GM04504 (cell line): ENCODE measurements around the gene BAZ1B.
"Not testable (repeated sequence)": the region's sequence is repeated elsewhere in the genome, so short reads cannot be mapped to it uniquely, and the experiment has no call there.

Source experiments
- DNase-seq: peaks from one replicate; pipeline ENCODE4 v3.0.0-alpha.2; 2012; ENCODE audit warnings: low read depth

BAZ1B gene

DNA sequence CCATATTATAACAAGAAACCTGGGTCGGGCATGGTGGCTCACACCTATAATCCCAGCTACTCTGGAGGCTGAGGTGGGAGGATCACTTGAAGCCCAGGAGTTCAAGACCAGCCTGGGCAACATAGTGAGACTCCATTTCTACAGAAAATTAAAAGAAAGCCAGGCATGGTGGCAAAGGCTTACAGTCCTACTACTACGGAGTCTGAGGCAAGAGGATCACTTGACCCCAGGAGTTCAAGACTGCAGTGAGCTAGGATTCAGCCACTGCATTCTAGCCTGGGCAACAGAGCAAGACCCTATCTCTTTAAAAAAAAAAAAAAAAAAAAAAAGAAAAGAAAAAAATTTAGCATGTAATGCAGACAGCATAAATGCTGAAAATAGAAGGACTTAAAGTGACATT lies 16.4 kb upstream of the BAZ1B start:
- DNase-seq, result not testable (repeated sequence)

DNA sequence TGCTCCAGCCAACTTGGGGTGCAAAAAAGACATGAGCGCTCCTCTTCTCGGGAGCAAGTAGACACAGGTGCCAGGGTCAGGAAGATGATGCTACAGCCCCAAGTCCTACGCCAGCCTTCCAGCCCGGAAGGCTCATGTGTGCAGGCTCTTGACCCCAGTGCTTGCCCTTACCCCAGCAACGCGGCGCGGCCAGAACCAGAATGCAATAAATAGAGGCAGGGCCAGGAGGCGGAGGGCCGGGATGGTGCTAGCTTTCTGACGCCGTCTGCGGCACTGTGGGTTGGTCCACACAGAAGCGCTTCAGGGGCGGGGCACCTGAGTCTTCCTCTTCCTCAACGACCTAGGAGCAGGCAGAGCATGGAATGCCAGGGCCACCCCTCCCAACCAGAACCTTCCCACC lies 15.0 kb upstream of the BAZ1B start:
- no peak for DNase-seq

DNA sequence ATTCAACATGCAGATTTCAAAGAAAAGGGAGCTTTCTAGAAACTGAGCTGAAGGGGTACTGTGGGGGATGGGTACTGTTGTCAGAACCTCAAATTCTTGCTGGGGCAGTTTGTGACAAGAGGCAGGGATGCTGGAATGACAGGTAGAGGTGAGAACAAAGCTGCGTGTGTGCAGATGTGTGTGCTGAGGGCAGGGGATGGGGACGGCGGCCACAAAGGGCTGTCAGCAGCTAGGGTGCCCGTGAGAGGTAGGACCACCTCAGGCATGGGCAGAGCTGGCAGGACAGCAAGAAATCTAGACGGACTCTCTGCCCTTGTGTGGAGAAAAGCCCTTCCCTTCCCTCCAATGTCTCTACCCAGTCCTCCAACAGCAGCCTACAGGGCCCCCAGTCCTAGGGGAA lies 14.4 kb upstream of the BAZ1B start:
- no peak for DNase-seq

DNA sequence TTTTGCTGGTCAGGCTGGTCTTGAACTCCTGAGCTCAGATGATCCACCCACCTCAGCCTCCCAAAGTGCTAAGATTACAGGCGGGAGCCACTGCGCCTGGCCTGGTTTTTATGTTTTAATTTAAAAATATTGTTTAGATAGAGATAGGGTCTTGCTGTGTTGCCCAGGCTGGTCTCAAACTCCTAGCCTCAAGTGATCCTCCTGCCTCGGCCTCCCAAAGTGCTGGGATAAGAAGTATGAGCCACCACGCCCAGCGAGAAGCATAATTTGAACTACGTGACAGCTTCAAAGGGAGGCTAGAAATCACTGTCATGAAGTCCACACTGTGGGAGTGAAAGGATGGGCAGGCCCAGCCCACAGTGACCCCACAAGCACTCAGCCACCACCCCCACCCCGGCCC lies 13.8 kb upstream of the BAZ1B start:
- DNase-seq, result not testable (repeated sequence)

DNA sequence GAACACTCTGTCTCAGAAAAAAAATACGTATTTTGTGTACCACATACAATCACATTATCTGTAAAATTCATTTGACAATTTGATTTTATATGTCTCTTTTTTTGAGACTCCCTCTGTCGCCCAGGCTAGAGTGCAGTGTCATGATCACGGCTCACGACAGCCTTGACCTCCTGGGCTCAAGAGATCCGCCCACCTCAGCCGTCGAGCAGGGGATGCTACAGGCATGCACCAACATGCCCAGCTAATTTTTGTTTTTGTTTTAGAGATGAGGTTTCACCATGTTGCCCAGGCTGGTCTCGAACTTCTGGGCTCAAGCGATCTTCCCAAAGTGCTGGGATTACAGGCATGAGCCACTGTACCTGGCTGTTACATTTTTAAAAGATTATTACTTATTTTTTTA lies 11.6 kb upstream of the BAZ1B start:
- DNase-seq, result no peak

DNA sequence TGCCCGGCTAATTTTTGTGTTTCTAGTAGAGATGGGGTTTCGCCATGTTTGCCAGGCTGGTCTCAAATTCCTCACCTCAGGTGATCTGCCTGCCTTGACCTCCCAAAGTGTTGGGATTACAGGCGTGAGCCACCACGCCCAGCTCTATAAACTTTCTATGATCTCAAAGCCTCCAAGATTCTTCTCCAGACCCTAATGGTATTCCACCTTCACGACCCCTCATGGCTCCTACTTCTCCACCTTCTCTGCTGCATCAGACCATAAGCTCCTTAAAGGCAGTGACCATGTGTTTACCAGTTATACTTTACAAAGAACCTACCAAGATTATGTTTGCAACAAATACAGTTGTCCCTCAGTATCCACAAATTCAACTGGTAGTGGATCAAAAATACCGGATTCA lies 10.1 kb upstream of the BAZ1B start:
- no peak for DNase-seq

DNA sequence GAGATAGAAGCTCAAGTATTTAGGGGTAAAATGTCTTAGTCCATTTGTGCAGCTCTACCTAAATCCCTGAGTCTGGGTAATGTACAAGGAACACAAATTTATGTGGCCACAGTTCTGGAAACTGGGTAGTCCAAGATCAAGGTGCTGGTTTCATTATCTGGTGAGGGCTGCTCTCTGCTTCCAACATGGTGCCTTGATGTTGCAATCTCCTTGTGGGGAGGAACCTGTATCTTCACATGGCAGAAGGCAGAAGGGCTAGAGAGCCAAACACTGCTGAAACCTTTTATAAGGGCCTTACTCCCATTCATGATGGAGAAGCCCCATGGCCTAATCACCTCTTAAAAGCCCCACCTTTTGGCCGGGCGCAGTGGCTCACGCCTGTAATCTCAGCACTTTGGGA lies 8.7 kb upstream of the BAZ1B start:
- no peak for DNase-seq

DNA sequence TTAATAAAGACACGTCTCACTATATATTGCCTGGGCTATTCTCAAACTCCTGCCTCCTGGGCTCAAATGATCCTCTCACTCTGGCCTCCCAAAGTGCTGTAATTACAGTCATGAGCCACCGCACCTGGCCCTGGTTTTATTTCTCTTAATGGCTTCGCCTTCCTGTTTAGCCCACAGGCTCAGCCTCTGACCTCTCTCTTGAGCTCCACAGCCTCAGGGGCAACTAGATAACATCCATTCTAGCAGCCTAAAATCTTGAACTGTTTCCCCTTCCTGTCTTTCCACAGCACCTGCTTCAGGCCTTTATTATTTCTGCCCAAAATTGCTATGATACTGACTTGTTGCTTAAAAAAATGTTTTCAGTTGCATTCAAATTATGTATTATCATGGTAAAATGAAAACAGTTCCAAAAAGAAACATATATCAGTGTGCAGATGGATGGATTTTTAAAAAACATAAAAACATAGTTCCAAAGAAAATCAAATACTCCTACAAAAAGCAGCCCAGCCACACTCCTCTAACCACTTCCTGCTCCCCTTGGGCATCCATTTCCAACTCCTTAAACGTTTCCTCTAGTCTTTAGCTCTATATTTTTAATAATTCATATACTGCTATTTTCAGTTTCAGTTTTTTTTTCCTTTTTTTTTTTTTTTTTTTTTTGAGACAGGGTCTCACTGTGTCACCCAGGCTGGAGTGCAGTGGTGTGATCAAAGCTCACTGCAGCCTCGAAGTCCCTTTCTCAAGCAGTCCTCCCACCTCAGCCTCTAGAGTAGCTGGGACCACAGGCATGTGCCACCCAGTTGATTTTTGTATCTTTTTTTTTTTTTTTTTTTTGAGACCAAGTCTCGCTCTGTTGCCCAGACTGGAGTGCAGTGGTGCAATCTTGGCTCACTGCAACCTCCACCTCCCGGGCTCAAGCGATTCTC lies 5.1 kb upstream of the BAZ1B start:
- no peak for DNase-seq

DNA sequence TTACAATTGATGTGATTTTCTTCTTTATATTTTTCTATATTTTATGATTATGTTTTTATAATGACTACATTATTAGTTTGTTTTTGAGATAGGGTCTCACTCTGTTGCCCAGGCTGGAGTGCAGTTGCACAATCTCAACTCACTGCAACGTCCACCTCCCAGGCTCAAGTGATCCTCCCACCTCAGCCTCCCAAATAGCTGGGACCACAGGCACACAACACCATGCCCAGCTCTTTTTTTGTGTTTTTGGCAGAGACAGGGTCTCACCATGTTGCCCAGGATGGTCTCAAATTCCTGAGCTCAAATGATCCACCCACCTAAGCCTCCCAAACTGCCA lies 4.0 kb upstream of the BAZ1B start:
- not testable (repeated sequence) for DNase-seq

DNA sequence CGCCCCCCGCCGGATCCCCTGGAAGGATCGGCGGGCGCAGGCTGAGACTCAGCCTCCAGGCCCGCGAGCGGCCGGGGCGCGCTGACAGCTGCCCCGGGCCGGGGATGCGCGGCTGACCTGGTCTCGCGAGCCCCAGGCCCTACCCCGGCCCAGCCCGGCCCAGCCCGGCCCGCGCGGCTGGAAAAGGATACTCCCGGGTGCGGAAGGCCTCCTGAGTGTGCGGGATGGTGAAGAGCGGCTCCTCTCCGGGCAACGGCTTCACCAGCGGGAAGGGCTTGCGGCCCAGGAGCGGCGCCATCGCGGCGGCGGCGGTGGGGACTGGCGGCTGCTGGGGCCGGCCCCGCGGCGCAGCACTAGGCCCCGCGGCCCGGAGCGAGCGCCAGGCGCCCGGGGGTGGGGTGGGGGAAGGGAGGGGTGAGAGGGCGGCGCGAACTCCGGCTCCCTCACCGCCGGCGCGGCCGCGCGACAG lies 423 bp downstream of the BAZ1B start:
- DNase-seq, result no peak

DNA sequence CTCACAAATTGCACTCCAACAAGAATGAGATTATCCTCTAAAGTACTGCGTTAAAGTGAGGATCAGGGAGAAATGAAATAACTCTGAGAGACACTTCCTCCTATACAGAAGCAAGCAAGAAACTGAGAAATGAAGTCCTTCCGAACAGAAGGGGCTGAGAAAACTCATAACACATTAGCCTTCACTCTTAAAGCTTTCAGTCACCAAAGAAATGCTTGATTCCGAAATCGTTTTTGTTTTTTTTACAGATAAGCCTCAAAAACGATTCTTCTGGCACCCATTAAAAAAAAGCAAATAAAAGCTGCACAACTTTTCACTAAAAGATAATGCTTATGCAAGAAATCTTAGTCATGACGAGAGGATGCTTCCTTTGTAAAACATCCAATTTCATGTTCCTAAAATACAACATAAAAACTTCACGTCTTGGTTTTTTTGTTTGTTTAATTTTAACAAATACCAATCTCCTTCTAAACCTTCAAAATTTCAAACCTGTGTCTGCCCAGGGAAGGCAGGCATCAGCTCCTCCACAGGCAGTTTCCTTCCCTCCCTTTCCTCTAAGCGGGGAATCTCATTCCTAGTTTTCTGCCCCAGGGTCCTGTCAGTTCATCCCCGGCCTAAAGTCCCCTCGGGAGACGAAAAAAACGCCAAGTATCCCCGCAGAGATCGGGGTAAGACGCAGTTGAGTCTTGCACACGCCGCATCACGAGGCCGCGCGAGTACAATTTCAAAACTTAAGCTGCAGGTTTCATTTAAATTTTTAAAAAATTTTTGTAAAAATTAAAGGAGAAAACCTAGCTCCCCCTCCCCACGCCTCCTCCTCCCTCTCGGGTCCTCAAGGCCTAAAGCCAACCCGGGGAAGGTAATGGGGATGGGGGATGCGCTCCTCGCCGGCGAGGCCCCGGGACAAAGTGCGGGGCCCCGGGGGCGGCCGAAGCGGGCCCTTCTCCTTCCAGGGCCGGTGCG lies 1.1 kb downstream of the BAZ1B start:
- peak; percentile 4 for DNase-seq

DNA sequence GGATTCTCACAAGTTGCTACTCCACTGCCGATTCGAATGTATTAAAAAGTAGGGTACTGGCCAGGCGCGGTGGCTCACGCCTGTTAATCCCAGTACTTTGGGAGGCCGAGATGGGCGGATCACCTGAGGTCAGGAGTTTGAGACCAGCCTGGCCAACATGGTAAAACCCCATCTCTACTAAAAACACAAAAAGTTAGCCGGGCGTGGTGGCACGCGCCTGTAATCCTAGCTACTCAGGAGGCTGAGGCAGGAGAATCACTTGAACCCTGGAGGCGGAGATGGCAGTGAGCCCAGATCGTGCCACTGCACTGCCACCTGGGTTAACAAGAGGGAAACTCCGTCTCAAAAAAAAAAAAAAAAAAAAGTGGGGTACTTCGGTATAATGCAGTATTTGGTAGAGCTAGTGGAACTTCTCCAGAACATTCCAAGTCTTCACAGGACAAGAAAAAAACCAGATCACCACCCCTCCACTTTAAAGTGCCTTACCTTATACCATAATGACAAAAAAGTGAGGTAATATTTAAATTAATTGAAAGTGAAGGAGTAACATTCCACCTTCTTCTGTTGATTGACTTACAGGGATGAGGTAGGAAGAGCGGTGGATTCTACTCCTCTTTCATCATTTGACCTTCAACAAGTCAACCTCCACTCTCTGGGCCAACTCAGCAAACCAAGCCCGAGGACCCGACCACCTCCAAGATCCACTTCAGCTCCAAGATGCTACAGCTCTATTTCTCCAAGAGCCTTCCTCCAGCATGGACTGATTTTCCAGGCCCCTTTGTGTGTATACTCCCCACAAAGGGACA lies 2.0 kb downstream of the BAZ1B start:
- DNase-seq, result no peak

DNA sequence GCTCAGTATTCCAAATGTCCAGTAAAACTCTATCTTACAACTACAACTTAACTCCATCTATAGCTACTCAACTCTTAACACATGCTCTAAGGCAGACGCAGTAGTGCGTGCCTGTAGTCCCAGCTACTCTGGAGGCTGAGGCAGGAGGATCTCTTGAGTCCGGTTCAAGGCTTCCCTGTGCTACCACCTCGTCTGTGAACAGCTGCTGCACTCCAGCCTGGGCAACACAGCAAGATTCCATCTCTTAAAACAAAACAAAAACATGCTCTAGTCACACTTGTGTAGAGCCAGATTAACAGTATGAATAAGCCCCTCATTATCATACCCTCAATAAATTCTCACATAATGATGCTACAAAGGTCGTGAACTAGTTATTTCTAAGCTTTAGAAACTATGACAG lies 3.6 kb downstream of the BAZ1B start:
- DNase-seq, result no peak

DNA sequence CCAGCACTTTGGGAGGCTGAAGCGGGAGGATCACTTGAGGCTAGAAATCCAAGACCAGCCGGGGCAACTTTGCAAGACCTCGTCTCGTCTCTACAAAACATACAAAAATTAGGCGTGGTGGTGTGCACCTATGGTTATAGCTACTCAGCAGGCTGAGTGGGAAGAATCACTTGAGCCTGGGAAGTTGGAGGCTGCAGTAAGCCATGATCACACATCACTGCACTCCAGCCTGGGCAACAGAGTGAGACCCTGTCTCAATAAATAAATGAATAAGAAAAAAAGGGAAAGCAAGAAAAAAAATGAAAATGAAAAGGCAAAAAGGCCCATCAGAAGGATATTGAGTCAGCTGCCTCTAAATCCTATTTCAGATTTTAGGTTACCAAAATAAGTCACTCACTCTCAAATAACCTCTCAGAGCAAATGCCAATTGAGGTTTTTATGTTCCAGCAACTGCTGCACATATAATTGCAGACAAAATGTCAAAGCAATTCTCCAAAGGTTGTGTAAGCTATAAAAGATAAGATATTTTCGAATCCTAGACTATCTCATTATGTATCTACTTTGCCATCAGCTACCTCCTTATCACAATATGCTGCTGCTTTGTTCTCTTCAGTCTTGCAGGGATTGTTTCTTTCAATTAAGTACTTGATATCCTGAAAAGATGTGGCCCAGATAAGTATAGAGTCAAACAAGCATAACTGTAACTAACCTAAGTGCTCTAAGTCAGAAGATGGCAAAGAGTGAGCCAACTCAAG lies 4.7 kb downstream of the BAZ1B start:
- DNase-seq, result no peak

DNA sequence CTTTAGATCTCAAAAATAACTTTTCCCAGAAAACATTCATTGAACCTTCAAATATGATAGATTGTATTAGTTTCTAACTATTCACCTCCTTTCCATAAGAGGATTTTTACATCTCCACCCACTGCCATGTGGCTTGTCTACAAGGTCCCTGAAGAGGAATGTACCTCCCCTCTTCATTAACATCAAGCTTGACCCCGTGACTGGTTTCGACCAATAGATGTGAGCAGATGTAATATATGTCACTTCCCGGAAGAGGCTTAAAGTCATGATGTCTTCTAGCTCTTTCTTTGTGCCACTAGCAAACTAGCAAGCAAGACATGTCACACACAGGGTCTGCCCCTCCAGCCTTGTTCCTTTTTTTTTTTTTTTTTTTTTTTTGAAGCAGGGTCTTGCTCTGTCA lies 6.9 kb downstream of the BAZ1B start:
- no peak for DNase-seq

DNA sequence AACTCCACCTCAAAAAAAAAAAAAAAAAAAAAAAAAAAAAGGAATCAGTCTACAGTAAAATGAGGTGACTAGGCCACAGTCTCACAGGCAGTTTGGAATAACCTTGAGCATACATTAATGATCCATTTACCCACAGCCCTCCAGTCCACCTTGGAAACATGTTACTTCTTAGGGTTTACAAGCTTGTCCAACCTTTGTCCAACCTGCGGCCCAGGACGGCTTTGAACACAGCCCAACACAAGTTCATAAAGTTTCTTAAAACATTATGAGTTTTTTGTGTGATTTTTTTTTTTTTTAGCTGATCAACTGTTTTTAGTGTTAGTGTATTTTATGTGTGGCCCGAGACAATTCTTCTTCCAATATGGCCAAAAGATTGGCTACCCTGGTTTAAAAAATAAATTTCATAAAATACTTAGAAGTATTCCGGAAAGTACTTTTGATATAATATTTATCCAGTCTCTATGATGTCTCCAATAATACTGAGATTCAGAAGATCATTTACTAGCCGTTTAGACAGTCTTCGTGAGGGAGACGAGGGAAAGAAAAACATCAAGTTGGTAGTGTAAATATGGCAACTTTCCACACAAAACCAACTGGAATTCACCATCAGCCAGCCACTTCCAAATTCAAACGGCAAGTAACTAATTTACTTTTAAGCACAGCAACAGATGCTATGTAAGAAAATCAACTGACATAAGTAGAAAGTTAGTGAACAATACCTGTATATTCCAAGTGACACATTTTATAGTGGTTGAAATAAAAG lies 9.9 kb downstream of the BAZ1B start:
- no peak for DNase-seq

DNA sequence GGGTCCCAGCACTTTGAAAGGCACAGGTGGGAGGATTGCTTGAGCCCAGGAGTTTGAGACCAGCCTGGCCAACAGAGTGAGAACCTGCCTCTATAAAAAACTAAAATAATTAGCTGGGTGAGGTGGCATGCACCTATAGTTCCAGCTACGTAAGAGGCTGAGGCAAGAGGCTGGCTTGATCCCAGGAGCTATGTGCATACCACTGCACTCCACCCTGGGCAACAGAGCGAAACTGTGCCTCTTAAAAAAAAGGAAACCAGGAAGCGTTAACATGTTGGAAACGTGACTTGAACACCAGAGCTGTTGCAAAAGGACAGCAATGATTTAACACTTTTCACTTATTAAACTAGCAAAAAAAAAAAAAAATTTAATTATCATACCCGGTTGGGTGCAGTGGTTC lies 12.6 kb downstream of the BAZ1B start:
- no peak for DNase-seq

DNA sequence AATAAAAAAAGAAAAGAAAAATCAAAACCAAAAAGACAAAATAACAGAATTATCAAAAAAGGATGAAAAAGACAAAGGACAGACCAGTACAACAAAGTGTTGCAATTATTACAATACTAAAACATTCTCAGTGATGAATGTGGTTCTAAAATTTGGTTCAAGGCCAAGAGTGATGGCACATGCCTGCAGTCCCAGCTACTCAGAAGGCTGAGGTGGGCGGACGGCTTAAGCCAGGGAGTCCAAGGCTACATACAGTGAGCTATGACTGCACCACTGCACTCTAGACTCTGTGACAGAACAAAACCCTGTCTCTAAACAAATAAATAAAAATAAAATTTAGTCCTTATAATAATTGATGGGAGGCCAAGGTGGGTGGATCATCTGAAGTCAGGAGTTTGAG lies 14.5 kb downstream of the BAZ1B start:
- no peak for DNase-seq

DNA sequence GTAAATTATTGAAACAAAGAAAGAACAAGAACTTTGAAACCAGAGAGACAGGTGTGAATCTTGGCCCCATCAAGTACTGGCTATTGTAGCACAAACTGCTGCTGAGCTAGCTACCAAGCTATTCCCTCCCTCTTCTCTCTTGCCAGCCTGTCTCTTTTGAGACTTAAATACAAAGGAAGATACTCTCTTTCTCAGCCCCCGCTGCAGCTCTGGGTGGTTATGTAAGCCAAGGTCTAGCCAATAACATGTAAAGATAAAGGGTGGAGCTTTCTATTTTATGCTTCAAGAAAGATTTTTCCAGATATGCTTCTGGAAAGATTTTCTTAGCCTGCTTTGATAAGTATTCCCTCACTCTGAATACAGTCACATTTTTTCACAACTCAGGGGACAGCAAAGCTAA lies 17.2 kb downstream of the BAZ1B start:
- no peak for DNase-seq

DNA sequence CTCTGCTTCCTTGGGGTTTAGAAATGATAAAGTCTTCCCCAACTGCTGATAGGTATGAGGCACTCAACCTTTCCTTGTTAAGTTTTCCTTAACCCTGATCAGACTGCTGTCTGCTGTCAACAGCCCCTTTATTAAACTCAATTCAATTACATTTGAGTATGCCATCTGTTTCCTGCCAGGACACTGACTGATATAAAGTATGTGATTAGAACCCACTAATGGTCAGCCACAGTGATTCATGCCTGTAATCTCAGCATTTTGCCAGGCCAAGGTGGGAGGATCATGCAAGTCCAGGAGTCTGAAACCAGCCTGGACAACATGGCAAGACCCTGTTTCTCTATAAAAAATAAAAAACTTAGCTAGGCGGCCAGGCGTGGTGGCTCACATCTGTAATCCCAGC lies 18.1 kb downstream of the BAZ1B start:
- no peak for DNase-seq

DNA sequence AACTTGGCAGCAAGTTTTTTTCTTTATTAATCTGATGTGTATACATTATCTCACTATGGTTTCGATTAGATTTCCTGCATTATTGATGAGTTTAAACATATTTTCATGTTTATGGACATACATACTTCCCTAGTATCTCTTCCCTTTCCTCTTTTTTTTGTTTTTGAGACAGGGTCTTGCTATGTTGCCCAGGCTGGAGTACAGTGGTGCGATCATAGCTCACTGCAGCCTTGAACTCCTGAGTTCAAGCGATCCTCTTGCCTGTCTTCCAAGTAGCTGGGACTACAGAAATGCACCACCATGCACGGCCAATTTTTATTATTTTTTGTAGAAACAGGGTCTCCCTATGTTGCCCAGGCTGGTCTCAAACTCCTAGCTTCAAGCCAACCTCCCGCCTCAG lies 18.9 kb downstream of the BAZ1B start:
- DNase-seq, result no peak
